ENCODE results near the gene IKZF5. TPM values are rescaled to one million over a fixed set of nuclear protein-coding genes. Genes with fewer than 3 reads are reported as not detected.

The IKZF5 gene
- total RNA-seq, 2 experiments from 2014 or later: 14.5 to 14.8 TPM

DNA sequence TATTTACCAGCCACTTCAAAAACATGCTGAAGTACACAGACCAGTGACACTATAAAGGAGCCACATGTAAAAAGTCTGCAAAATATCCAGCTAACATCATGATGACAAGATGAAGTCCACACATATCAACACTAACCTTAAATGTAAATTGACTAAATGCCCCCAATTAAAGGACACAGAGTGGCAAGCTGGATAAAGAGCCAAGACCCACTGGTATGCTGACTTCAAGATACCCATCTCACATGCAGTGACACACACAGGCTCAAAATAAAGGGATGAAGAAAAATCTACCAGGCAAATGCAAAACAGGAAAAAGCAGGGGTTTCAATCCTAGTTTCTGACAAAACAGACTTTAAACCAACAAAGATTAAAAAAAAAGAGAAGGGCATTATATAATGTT is 41.7 kb downstream of the IKZF5 start:
- H3K27me3 Mint-ChIP-seq: peaks cover 24% of the 10 kb centered on the region
- peaks cover 15% of the 10 kb centered on the region for H3K36me3 Mint-ChIP-seq
- H3K27ac Mint-ChIP-seq: no peak overlapping the region
- no peak overlapping the region for H3K4me3 Mint-ChIP-seq
- H3K9me3 Mint-ChIP-seq: peaks cover 30% of the 10 kb centered on the region
- POLR2A ChIA-PET: no interaction called here
- no peak for DNase-seq
- CTCF ChIA-PET: interaction anchor here (1.7 kb wide), 1 partner anchor 13 kb away, joined by 3 read pairs; the partner anchor contains the start of gene PSTK
- intact Hi-C loops (cut with micrococcal nuclease): no loop called here
- peaks cover 3% of the 10 kb centered on the region for H3K4me1 Mint-ChIP-seq (ENCODE audit: low read depth)

DNA sequence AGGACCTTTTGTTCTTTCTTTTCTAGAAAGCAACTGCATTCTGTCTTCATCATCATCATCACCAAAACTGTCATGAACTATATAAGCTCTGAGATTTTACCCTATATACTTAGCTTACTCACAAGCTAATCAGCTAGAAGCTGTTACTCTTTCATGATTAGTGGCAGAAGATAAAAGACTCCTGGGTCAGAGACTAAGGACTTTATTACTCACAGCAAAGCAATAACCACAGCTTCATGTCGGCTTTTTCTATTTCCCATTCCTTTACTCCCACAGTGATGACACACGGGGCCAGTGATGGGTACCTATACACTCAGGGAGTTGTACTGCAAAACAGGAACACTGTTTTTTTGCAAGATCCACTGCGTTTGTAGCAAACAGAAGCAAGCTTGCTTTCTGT is 46.2 kb downstream of the IKZF5 start:
- peaks cover 3% of the 10 kb centered on the region for H3K4me1 Mint-ChIP-seq (ENCODE audit: low read depth)
- intact Hi-C loops (cut with micrococcal nuclease): no loop called here
- H3K27me3 Mint-ChIP-seq: peaks cover 19% of the 10 kb centered on the region
- no peak for DNase-seq
- H3K27ac Mint-ChIP-seq: no peak overlapping the region
- no peak overlapping the region for H3K4me3 Mint-ChIP-seq
- ChIA-PET POLR2A (no interaction called here), CTCF (interaction anchor here (1.2 kb wide), 1 partner anchor 17 kb away, joined by 3 read pairs; no protein-coding TSS in a partner anchor)
- H3K36me3 Mint-ChIP-seq: peaks cover 15% of the 10 kb centered on the region
- peaks cover 19% of the 10 kb centered on the region for H3K9me3 Mint-ChIP-seq

DNA sequence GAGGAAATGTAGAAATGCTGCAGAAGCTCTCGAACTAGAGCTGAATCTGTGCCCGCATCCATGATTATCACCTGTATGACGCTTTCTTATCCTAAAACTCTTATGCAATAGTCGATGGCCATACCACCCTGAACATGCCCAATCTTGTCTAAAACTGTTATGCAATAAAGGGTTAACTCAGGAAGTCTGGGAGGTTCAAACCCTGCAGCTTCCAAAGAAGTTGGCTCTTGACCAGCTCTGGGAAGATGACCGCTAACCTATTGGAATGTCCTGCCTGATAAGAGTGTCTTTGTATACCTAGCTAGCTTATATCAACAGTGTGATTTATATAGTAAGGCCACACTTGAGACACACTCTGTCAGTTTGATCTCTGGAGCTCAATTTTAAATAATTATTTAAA is 51.1 kb downstream of the IKZF5 start:
- CTCF ChIA-PET: interaction anchor here (1.4 kb wide), 1 partner anchor 22 kb away, joined by 10 read pairs; the partner anchor contains the start of gene PSTK
- H3K4me3 Mint-ChIP-seq: no peak overlapping the region

GRCh38 chr10:122955892-122956291 is 52.7 kb downstream of the IKZF5 start:
- no peak overlapping the region for H3K27ac Mint-ChIP-seq
- peaks cover 27% of the 10 kb centered on the region for H3K4me1 Mint-ChIP-seq (ENCODE audit: low read depth)
- H3K27me3 Mint-ChIP-seq: peaks cover 1% of the 10 kb centered on the region
- H3K9me3 Mint-ChIP-seq: no peaks in the 10 kb centered on the region
- ChIA-PET POLR2A (no interaction called here), CTCF (no interaction called here)
- H3K4me3 Mint-ChIP-seq: no peak overlapping the region
- no peak for DNase-seq
- peaks cover 12% of the 10 kb centered on the region for H3K36me3 Mint-ChIP-seq
- intact Hi-C loops (cut with micrococcal nuclease): no loop called here

More for the DNA sequence above, 51.1 kb downstream of the IKZF5 start:
- no peak overlapping the region for H3K27ac Mint-ChIP-seq
- no peaks in the 10 kb centered on the region for H3K9me3 Mint-ChIP-seq
- peaks cover 25% of the 10 kb centered on the region for H3K4me1 Mint-ChIP-seq (ENCODE audit: low read depth)
- peaks cover 7% of the 10 kb centered on the region for H3K27me3 Mint-ChIP-seq
- DNase-seq: no peak
- POLR2A ChIA-PET: no interaction called here
- intact Hi-C loops (cut with micrococcal nuclease): no loop called here
- H3K36me3 Mint-ChIP-seq: peaks cover 8% of the 10 kb centered on the region

DNA sequence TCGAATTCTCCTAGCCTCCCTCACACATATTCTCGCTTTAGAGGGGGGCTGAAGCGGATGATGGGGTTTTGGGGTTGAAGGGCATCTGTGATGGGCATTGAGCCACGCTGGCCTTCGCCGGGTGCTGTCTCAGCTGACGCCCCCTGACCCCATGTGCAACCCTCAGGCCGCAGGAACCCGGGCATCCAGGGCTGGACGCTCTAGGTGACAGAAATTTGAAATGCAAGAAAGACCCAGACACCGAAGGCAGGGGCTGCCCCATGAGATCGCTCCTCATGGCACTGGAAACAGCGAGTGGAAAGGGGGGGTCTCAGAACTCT is 53.9 kb downstream of the IKZF5 start:
- Mint-ChIP-seq H3K27ac (no peak overlapping the region), H3K9me3 (no peaks in the 10 kb centered on the region), H3K4me1 (ENCODE audit: low read depth) (peaks cover 30% of the 10 kb centered on the region), H3K27me3 (peaks cover 1% of the 10 kb centered on the region), H3K4me3 (peak overlapping the region; percentile 82), H3K36me3 (peaks cover 18% of the 10 kb centered on the region)
- DNase-seq: no peak
- intact Hi-C loops (cut with micrococcal nuclease): loop anchor here (1.0 to 5.0 kb wide), 4 partner anchors 26 to 198 kb away; partner anchors contain the start of genes BUB3, FAM24B, IKZF5 and PSTK
- POLR2A ChIA-PET: interaction anchor here (0.6 to 1.2 kb wide), 3 partner anchors 26 to 75 kb away, joined by 3 to 8 read pairs (median 4); partner anchors contain the start of gene PSTK
- CTCF ChIA-PET: interaction anchor here (1.7 to 2.0 kb wide), 2 partner anchors 25 to 28 kb away, joined by 5 to 14 read pairs; partner anchors contain the start of gene PSTK

DNA sequence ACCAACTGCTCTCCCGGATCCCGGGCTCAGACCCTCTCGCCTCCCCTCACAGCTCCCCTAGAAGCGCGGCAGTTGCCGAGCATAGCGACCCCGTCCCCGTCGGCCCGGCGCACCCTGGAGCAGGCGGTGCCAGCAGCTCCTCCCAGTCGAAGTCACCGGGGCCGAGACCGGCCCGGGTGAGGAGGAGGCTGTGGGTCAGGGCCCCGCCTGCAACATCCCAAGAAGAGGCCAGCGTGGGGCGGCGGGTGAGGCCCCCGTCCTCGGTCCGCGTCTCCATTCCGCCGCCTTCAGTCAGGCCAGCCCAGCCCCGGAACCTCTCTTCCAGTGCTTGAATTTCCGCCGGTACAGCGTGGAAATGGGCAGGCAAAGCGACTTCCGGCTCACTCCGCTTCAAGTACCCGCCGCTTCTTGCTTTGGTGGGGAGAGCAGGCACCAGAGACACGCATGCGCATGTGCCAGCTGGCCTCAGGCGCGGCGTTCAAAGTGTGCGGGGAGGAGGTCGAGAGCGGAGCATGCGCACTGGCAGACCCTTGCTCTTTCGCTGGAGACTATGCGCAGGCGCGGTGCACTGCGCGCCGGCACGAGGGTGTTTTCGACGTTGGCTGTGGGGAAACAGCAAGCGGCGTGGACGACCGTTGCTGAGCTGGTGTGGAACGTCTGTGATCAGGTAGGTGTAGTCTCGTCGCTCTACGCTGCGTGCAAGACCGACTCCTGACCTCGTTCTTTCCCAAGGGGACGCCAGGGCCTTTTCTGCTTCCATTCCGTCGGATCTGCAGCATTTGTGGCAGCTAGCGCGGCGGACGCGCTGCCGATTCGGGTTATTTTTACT is 54.5 kb downstream of the IKZF5 start, which contains the start of gene C10orf88:
TSS of gene C10orf88 (minus strand) at position 326 of the 829 bp plus-strand sequence. CDS start at position 277, 49 bp downstream.
- H3K9me3 Mint-ChIP-seq: no peaks in the 10 kb centered on the region
- peak within 1 kb of the TSS; percentile 80 for H3K27ac Mint-ChIP-seq
- H3K27me3 Mint-ChIP-seq: peaks cover 1% of the 10 kb centered on the region
- ChIA-PET POLR2A (interaction anchor here (0.6 to 1.2 kb wide), 5 partner anchors 26 to 74 kb away, joined by 3 to 8 read pairs (median 4); partner anchors contain the start of genes ACADSB, IKZF5 and PSTK), CTCF (interaction anchor here (0.7 to 2.0 kb wide), 3 partner anchors 26 to 54 kb away, joined by 3 to 14 read pairs (median 5); partner anchors contain the start of gene PSTK)
- peak; percentile 98 for DNase-seq
- peak within 1 kb of the TSS; percentile 82 for H3K4me3 Mint-ChIP-seq
- H3K36me3 Mint-ChIP-seq: peaks cover 22% of the 10 kb centered on the region
- H3K4me1 Mint-ChIP-seq (ENCODE audit: low read depth): peaks cover 30% of the 10 kb centered on the region
- intact Hi-C loops (cut with micrococcal nuclease): loop anchor here (1.0 to 5.0 kb wide), 4 partner anchors 26 to 198 kb away; partner anchors contain the start of genes BUB3, FAM24B, IKZF5 and PSTK

- H3K9me3 Mint-ChIP-seq: no peaks in the 10 kb centered on the region
- H3K36me3 Mint-ChIP-seq: peaks cover 42% of the 10 kb centered on the region
- ChIA-PET POLR2A (no interaction called here), CTCF (no interaction called here)
- peaks cover 1% of the 10 kb centered on the region for H3K27me3 Mint-ChIP-seq
- intact Hi-C loops (cut with micrococcal nuclease): no loop called here
- peaks cover 21% of the 10 kb centered on the region for H3K4me1 Mint-ChIP-seq (ENCODE audit: low read depth)
- DNase-seq: no peak
- no peak overlapping the region for H3K27ac Mint-ChIP-seq
- no peak overlapping the region for H3K4me3 Mint-ChIP-seq
Observed at GRCh38 chr10:122949296-122949695, 59.3 kb downstream of the IKZF5 start.

Other genes starting within 250 kb of the IKZF5 start
- 1 to 10 TPM; 1.0 to 1.4 TPM for gene CUZD1, start 162.9 kb downstream of the IKZF5 start, total RNA-seq
- 1 to 10 TPM; 7.2 to 8.1 TPM for gene FAM24B, start 129.2 kb downstream of the IKZF5 start, total RNA-seq
- gene FAM24A, start 98.2 kb downstream of the IKZF5 start, total RNA-seq: not detected
- 1 to 10 TPM; 8.3 to 9.2 TPM for gene C10orf88, start 54.6 kb downstream of the IKZF5 start, total RNA-seq
- gene PSTK, start 28.4 kb downstream of the IKZF5 start, total RNA-seq: 1 to 10 TPM; 3.2 to 3.4 TPM
- 10 to 100 TPM; 22.1 to 25.1 TPM for gene ACADSB, start 211 bp upstream of the IKZF5 start, total RNA-seq
- gene HMX3, start 127.2 kb upstream of the IKZF5 start, total RNA-seq: under 1 TPM; 0.19 to 0.24 TPM
- under 1 TPM; 0.31 to 0.43 TPM for gene HMX2, start 139.3 kb upstream of the IKZF5 start, total RNA-seq
- 100 to 1,000 TPM; 259 to 265 TPM for gene BUB3, start 145.6 kb upstream of the IKZF5 start, total RNA-seq

All from activated CD4-positive, alpha-beta memory T cell treated with anti-CD3 and anti-CD28 coated beads for 36 hours (primary cell).